Endothelial cell of umbilical vein (primary cell): ENCODE data around the gene TRIM67.

ENCODE experiments used
- CTCF ChIP-seq, 2 donors: IDR thresholded peaks; 1 replicate in 1 of 2; 2 replicates in 1 of 2; pipeline ENCODE4 v1.5.1; 2011; ENCODE audit warnings: low read length in 2 of 2, mild to moderate bottlenecking in 2 of 2, moderate library complexity in 2 of 2, control low read depth in 1 of 2, inconsistent platforms in 1 of 2, low read depth in 1 of 2; ENCODE audit not compliant: insufficient read depth in 1 of 2; ENCODE audit errors: extremely low read depth in 1 of 2
- EZH2 ChIP-seq: IDR thresholded peaks from 2 replicates; pipeline ENCODE4 v1.6.1; 2012; ENCODE audit warnings: borderline replicate concordance, low read depth, mild to moderate bottlenecking, moderate library complexity, low read length, inconsistent platforms; ENCODE audit not compliant: severe bottlenecking
- POLR2A ChIP-seq: IDR thresholded peaks from 2 replicates; pipeline ENCODE4 v1.6.1; 2012; ENCODE audit warnings: low read depth, mild to moderate bottlenecking, control low read depth, low read length
- POLR2AphosphoS5 ChIP-seq: IDR thresholded peaks from 2 replicates; pipeline ENCODE4 v1.6.1; 2012; ENCODE audit warnings: low read depth, mild to moderate bottlenecking, control low read depth, low read length, moderate library complexity; ENCODE audit not compliant: insufficient read depth

- TF ChIP-seq CTCF (IDR thresholded peaks at IDR 0.05; ENCODE audit: extremely low read depth in 1 of 2, insufficient read depth in 1 of 2, low read depth in 1 of 2, low read length in 2 of 2) (no peak), POLR2A (no peak), POLR2AphosphoS5 (no peak), EZH2 (no peak)
Measured at GRCh38 chr1:231166398-231166797, 4.5 kb downstream of the TRIM67 start.
